Hepatocyte (in vitro differentiated cells): ENCODE data around the gene PIEZO1.

ENCODE experiments used
- CTCF ChIP-seq: fragments of 200-600 bp; sonication (generic); IDR thresholded peaks from 2 replicates; pipeline ENCODE4 v1.5.1; 2016; ENCODE audit warnings: antibody characterized with exemption, mild to moderate bottlenecking; ENCODE audit not compliant: poor library complexity
- EZH2 ChIP-seq: fragments of 200-600 bp; sonication (generic); IDR thresholded peaks from 2 replicates; pipeline ENCODE4 v1.6.1; 2016; ENCODE audit warnings: antibody characterized with exemption, mild to moderate bottlenecking, borderline replicate concordance

- TF ChIP-seq CTCF (no peak), EZH2 (no peak)
These were observed 54.1 kb downstream of the PIEZO1 start for GRCh38 chr16:88730632-88731607.
